Stimulated activated CD4-positive, alpha-beta T cell treated with anti-CD3 and anti-CD28 coated beads, Interleukin-1b, Interleukin-23, amount 100 ng/mL, for 4 hours (primary cell): ENCODE measurements around the gene TAF13.
"Not testable (repeated sequence)": the region's sequence is repeated elsewhere in the genome, so short reads cannot be mapped to it uniquely, and the experiment has no call there.

Experiments
- DNase-seq, 2 donors: peaks; one replicate each; pipeline ENCODE4 v3.0.0-alpha.2; 2020; ENCODE audit warnings: low read depth in 2 of 2

The TAF13 gene

GRCh38 chr1:109046671-109047070, 29.1 kb downstream of the TAF13 start:
- no peak for DNase-seq

- no peak for DNase-seq
These were observed 30.2 kb downstream of the TAF13 start for GRCh38 chr1:109045595-109045994.

- DNase-seq = peak; percentile 88 to 90
These were observed 34.0 kb downstream of the TAF13 start, which contains the start of gene WDR47 for GRCh38 chr1:109041621-109042468. Gene WDR47 (minus strand): TSS chr1:109042102. CDS start chr1:109023512, 18,590 bp downstream.

DNA sequence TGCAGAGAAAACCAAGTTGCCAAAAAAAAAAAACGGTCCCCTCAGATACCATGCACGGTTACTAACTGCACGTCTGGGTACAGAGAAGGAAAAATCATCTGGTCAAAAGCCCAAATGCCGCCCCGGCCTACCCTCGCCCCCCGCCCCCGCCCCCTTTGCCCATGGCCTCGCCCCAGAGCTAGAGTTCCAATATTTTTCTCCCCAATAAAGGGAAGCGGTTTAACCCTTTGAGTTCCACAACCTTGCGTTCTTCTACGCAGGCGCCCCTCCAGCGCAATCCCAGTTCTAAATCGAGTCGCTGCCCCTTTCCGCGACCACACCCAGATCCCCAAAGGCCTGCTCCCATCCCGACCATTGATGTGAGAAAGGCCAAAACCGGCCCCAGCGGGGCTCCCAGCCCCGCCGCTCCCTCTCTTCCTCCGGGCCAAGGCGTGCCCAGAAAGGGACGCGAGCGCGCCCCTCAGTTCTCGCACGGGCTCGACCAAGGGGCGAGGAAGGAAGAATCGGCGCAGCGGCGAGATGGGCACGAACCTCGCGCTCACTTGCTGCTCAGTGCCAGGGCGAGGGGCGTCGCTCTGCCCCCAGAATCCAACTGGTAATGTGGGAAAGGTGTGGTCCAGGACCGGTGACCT, 34.7 kb downstream of the TAF13 start:
- peak in 1 of 2 donors; percentile 17 for DNase-seq

DNA sequence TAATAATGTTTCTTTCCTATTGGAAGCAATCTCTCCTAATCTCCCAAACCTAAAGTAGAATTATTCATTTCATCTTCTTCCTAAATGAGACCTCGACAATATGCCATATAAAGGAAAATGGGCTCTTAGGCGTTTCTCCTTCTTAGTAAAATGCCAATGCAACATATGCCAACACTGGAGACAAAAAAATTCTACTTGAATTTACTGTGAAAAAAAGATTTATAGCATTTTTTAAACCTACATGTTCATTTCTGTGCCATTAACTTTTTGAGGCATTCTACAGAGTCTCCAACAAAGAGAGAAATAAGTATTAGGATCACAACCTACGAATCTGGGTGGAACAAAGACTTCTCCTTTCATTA, 35.2 kb downstream of the TAF13 start:
- DNase-seq = no peak

GRCh38 chr1:109034382-109034781, 41.4 kb downstream of the TAF13 start:
- no peak for DNase-seq

DNA sequence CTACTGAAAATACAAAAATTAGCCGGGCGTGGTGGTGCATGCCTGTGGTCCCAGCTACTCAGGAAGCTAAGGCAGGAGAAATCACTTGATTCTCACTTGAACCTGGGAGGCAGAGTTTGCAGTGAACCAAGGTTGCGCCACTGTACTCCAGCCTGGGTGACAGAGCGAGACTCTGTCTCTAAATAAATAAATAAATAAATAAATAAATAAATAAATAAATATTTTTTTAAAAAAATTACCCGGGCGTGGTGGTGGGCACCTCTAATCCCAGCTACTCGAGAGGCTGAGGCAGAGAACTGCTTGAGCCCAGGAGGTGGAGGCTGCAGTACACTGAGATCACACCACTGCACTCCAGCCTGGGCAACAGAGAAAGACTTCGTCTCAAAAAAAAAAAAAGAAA, 46.3 kb downstream of the TAF13 start:
- not testable (repeated sequence) for DNase-seq

DNA sequence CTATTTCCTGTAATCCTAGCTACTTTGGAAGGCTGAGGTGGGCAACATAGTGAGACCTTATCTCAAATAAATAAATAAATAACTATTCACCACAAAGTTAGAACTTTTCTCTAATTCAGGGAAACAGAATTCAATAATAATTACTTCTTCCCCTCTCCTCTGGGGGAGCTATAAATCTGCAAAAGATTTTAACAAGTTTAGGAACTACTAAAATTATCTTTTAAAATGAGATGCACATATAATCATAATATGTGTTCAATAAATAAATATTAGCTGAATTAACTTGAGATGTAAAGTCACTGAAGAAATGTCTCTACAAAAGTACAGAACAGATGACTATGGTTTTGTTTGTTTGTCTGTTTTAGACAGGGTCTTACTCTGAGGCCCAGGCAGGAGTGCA, 48.0 kb downstream of the TAF13 start:
- no peak for DNase-seq

DNA sequence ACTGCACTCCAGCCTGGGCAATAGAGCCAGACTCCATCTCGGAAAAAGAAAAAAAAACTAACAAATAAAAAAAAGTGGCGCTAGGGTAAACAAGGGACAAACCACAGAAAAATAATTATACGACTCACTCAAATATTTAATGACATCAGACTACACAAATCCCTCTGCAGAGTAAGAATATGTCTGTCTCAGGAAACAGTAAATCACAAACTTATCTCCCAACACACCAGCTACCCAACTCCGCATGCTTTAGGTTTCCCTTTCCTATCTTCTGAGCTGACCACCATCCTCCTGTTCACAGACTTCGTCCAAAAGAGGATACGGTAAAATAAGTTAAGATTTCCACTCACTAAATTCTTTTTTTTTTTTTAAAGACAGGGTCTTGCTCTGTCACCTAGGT, 50.1 kb downstream of the TAF13 start:
- DNase-seq = no peak

DNA sequence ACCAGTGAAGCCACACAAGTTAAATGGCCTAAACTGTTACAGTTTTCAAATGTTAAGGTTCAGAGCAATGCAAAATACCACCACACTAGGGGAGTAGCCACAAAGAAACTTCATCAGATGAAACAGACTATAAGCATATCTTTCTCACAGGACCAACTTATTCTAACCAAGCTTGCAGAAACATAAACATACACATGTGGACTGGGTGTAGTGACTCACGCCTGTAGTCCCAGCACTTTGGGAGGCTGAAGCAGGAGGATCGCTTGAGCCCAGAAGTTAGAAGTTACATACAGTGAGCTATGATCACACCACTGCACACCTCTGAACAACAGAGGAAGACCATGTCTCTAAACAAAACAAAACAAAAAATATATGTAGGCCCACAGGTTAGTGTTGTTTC, 51.2 kb downstream of the TAF13 start:
- DNase-seq = no peak

GRCh38 chr1:109020693-109021257, 55.0 kb downstream of the TAF13 start:
- DNase-seq = no peak

DNA sequence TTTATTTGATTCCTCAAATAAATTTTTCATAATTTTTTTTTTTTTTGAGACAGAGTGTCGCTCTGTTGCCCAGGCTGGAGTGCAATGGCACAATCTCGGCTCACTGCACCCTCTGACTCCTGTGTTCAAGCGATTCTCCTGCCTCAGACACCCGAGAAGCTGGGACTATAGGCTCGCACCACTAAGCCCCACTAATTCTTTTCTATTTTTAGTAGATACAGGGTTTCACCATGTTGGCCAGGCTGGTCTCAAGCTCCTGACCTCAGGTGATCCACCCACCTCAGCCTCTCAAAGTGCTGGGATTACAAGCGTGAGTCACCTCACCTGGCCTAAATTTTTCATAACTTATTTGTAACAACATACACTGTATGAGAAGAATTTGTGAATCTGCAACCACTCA, 58.1 kb downstream of the TAF13 start:
- DNase-seq = not testable (repeated sequence)

GRCh38 chr1:109017134-109017533, 58.7 kb downstream of the TAF13 start:
- no peak for DNase-seq
